Neural progenitor cell (in vitro differentiated cells): ENCODE measurements around the gene NINJ2. TPM values are rescaled to one million over a fixed set of nuclear protein-coding genes. Genes with fewer than 3 reads are reported as not detected.

Experiments used
- DNase-seq: peaks from one replicate; pipeline ENCODE4 v3.0.0-alpha.2; 2016; ENCODE audit warnings: low spot score
- H2AFZ ChIP-seq: fragments of 200-600 bp; sonication (generic); replicated peaks from 2 replicates; pipeline ENCODE4 v1.6.1; 2016; ENCODE audit warnings: antibody characterized with exemption
- H3F3A ChIP-seq: fragments of 200-600 bp; sonication (generic); 2 replicates; pipeline ENCODE4 v1.6.1; 2016; ENCODE audit warnings: antibody characterized with exemption, low read depth
- H3K27ac ChIP-seq: fragments of 200-600 bp; sonication (generic); 2 replicates; pipeline ENCODE4 v1.5.1; 2016; ENCODE audit warnings: mild to moderate bottlenecking
- H3K27me3 ChIP-seq: fragments of 200-600 bp; sonication (generic); 2 replicates; pipeline ENCODE4 v1.6.1; 2016; ENCODE audit warnings: mild to moderate bottlenecking, moderate library complexity
- H3K36me3 ChIP-seq: fragments of 200-600 bp; sonication (generic); 2 replicates; pipeline ENCODE4 v1.5.1; 2016
- H3K4me1 ChIP-seq: fragments of 200-600 bp; sonication (generic); 2 replicates; pipeline ENCODE4 v1.6.1; 2016; ENCODE audit warnings: mixed run types
- H3K4me2 ChIP-seq: fragments of 200-600 bp; sonication (generic); 2 replicates; pipeline ENCODE4 v1.6.1; 2016
- H3K4me3 ChIP-seq: fragments of 200-600 bp; sonication (generic); 2 replicates; pipeline ENCODE4 v1.5.1; 2016
- H3K79me2 ChIP-seq: fragments of 200-600 bp; sonication (generic); 2 replicates; pipeline ENCODE4 v1.6.1; 2016; ENCODE audit warnings: low read depth
- H3K9ac ChIP-seq: fragments of 200-600 bp; sonication (generic); 2 replicates; pipeline ENCODE4 v1.6.1; 2016
- H3K9me3 ChIP-seq: fragments of 200-600 bp; sonication (generic); 2 replicates; pipeline ENCODE4 v1.5.1; 2016; ENCODE audit warnings: low read depth
- H4K20me1 ChIP-seq: fragments of 200-600 bp; sonication (generic); 2 replicates; pipeline ENCODE4 v1.6.1; 2016; ENCODE audit warnings: low read depth
- H3K27ac Mint-ChIP-seq: 3 replicates; pipeline ENCODE4 v1.8.0; 2021; ENCODE audit warnings: mixed read lengths
- H3K27me3 Mint-ChIP-seq: 2 replicates; pipeline ENCODE4 v1.8.0; 2022; ENCODE audit warnings: low read depth, mild to moderate bottlenecking, inconsistent platforms, moderate library complexity, mixed read lengths; ENCODE audit not compliant: insufficient read depth
- H3K36me3 Mint-ChIP-seq: 3 replicates; pipeline ENCODE4 v1.8.0; 2021; ENCODE audit warnings: mixed read lengths
- H3K4me1 Mint-ChIP-seq: 3 replicates; pipeline ENCODE4 v1.8.0; 2021; ENCODE audit warnings: mixed read lengths
- H3K4me3 Mint-ChIP-seq: 3 replicates; pipeline ENCODE4 v1.8.0; 2021; ENCODE audit warnings: mild to moderate bottlenecking, moderate library complexity, mixed read lengths
- H3K9me3 Mint-ChIP-seq: 3 replicates; pipeline ENCODE4 v1.8.0; 2020; ENCODE audit warnings: mixed read lengths
- CTCF ChIP-seq: fragments of 200-600 bp; sonication (generic); IDR thresholded peaks from 2 replicates; pipeline ENCODE4 v1.5.1; 2017; ENCODE audit warnings: antibody characterized with exemption, mild to moderate bottlenecking
- EZH2 ChIP-seq: fragments of 200-600 bp; sonication (generic); IDR thresholded peaks from 2 replicates; pipeline ENCODE4 v1.6.1; 2017; ENCODE audit warnings: antibody characterized with exemption, mild to moderate bottlenecking, moderate library complexity
- EZH2phosphoT487 ChIP-seq: fragments of 200-600 bp; sonication (generic); IDR thresholded peaks from 2 replicates; pipeline ENCODE4 v1.6.1; 2017; ENCODE audit warnings: antibody characterized with exemption
- total RNA-seq: library from RNA; depleted of rRNA; stranded (reverse); fragments of >200 nt; gene quantifications from 2 replicates; pipeline ENCODE4 v1.2.3, GENCODE V29; 2015; ENCODE audit warnings: low replicate concordance

The NINJ2 gene
- total RNA-seq, 1 donor from 2014 or later = not detected

- peaks cover 8% of the 10 kb centered on the region for H3K4me1 Mint-ChIP-seq
- TF ChIP-seq EZH2 = no peak
- no peak for TF ChIP-seq EZH2phosphoT487
- no peak for TF ChIP-seq CTCF
- Histone ChIP-seq H2AFZ (no peak overlapping the region), H3K4me3 (no peak overlapping the region), H3K36me3 (no peaks in the 10 kb centered on the region), H3K9ac (no peak overlapping the region), H3K4me1 (no peaks in the 10 kb centered on the region), H3K9me3 (no peaks in the 10 kb centered on the region), H4K20me1 (no peaks in the 10 kb centered on the region), H3K27me3 (no peaks in the 10 kb centered on the region), H3K4me2 (no peak overlapping the region), H3K79me2 (no peaks in the 10 kb centered on the region), H3F3A (peaks cover 15% of the 10 kb centered on the region), H3K27ac (no peak overlapping the region)
- H3K27me3 Mint-ChIP-seq = peaks cover 6% of the 10 kb centered on the region
- H3K4me3 Mint-ChIP-seq = no peak overlapping the region
- H3K36me3 Mint-ChIP-seq = peaks cover 2% of the 10 kb centered on the region
- no peak overlapping the region for H3K27ac Mint-ChIP-seq
- DNase-seq = no peak
- H3K9me3 Mint-ChIP-seq = peaks cover 25% of the 10 kb centered on the region
Measured at GRCh38 chr12:692274-692673, 29.0 kb upstream of the NINJ2 start.

GRCh38 chr12:690466-690865 is 27.2 kb upstream of the NINJ2 start:
- no peaks in the 10 kb centered on the region for H3K36me3 ChIP-seq
- H3K4me2 ChIP-seq = no peak overlapping the region
- peaks cover 15% of the 10 kb centered on the region for H3F3A ChIP-seq
- no peaks in the 10 kb centered on the region for H3K27me3 ChIP-seq
- Mint-ChIP-seq H3K4me3 (no peak overlapping the region), H3K4me1 (peaks cover 18% of the 10 kb centered on the region), H3K9me3 (peaks cover 21% of the 10 kb centered on the region), H3K36me3 (peaks cover 2% of the 10 kb centered on the region), H3K27me3 (peaks cover 9% of the 10 kb centered on the region), H3K27ac (peak overlapping the region; percentile 7)
- no peak overlapping the region for H2AFZ ChIP-seq
- H3K4me3 ChIP-seq = no peak overlapping the region
- no peaks in the 10 kb centered on the region for H3K9me3 ChIP-seq
- H3K9ac ChIP-seq = no peak overlapping the region
- no peak for TF ChIP-seq CTCF
- no peak for TF ChIP-seq EZH2phosphoT487
- no peak for TF ChIP-seq EZH2
- DNase-seq = peak; percentile 37
- no peaks in the 10 kb centered on the region for H3K4me1 ChIP-seq
- H3K27ac ChIP-seq = no peak overlapping the region
- no peaks in the 10 kb centered on the region for H3K79me2 ChIP-seq
- no peaks in the 10 kb centered on the region for H4K20me1 ChIP-seq

DNA sequence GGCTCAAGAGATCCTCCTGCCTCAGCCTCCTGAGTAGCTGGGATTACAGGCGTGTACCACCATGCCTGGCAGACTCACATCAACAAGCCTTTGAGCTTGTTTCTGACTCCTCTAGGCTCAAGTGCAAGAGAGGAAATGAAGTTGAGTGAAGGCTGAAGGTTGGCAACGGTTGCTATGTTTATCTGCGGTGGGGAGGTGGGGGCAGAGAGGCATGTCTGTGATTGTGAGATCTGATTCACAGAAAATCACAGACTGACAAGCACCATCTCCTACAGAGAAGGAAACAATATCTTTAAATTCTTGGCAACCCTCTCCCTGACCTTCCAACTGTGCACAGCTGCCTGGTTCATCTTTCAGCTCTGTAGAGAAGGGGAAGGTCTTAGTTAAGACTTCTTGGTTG is 22.1 kb upstream of the NINJ2 start:
- H3K4me3 ChIP-seq = no peak overlapping the region
- no peaks in the 10 kb centered on the region for H3K79me2 ChIP-seq
- H3K36me3 ChIP-seq = no peaks in the 10 kb centered on the region
- Mint-ChIP-seq H3K36me3 (no peaks in the 10 kb centered on the region), H3K4me3 (peak overlapping the region; percentile 55), H3K9me3 (peaks cover 8% of the 10 kb centered on the region), H3K27ac (peak overlapping the region; percentile 97), H3K27me3 (peaks cover 14% of the 10 kb centered on the region), H3K4me1 (peaks cover 30% of the 10 kb centered on the region)
- H3K27me3 ChIP-seq = no peaks in the 10 kb centered on the region
- H3K4me1 ChIP-seq = peaks cover 5% of the 10 kb centered on the region
- H3K27ac ChIP-seq = no peak overlapping the region
- no peak overlapping the region for H2AFZ ChIP-seq
- DNase-seq = no peak
- no peaks in the 10 kb centered on the region for H4K20me1 ChIP-seq
- H3K9ac ChIP-seq = no peak overlapping the region
- H3K4me2 ChIP-seq = no peak overlapping the region
- TF ChIP-seq EZH2 (no peak), EZH2phosphoT487 (no peak), CTCF (no peak)
- no peaks in the 10 kb centered on the region for H3K9me3 ChIP-seq
- H3F3A ChIP-seq = peaks cover 12% of the 10 kb centered on the region
